ENCODE results near the gene LRIG3. TPM values are rescaled to one million over a fixed set of nuclear protein-coding genes. Genes with fewer than 3 reads are reported as not detected.

LRIG3 gene
- total RNA-seq, 1 donor from 2014 or later = 249 TPM

DNA sequence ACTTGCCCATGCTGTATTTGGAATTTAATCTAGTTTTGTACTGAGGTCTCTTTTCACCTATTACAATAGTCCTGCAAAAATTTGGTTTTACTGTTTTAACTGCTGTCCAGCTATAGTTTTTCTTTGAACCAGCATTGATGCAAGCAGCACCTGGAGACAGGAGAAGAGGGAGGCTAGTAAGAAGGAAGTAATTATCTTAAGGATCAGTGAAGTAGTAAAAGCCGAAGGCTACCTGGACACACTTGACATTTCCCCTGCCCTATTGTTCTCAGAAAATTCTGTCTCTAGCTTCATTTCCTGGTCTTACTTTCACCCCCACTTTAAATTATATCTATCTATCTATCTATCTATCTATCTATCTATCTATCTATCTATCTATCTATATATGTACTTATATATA, 43.5 kb upstream of the LRIG3 start:
- Mint-ChIP-seq H3K27me3 (ENCODE audit: unreplicated experiment) (no peaks in the 10 kb centered on the region), H3K4me1 (ENCODE audit: unreplicated experiment) (peaks cover 18% of the 10 kb centered on the region), H3K27ac (ENCODE audit: unreplicated experiment) (no peak overlapping the region), H3K4me3 (ENCODE audit: unreplicated experiment) (no peak overlapping the region), H3K9me3 (ENCODE audit: unreplicated experiment) (peaks cover 6% of the 10 kb centered on the region), H3K36me3 (ENCODE audit: unreplicated experiment) (no peaks in the 10 kb centered on the region)
- TF ChIP-seq, protein P1, sequence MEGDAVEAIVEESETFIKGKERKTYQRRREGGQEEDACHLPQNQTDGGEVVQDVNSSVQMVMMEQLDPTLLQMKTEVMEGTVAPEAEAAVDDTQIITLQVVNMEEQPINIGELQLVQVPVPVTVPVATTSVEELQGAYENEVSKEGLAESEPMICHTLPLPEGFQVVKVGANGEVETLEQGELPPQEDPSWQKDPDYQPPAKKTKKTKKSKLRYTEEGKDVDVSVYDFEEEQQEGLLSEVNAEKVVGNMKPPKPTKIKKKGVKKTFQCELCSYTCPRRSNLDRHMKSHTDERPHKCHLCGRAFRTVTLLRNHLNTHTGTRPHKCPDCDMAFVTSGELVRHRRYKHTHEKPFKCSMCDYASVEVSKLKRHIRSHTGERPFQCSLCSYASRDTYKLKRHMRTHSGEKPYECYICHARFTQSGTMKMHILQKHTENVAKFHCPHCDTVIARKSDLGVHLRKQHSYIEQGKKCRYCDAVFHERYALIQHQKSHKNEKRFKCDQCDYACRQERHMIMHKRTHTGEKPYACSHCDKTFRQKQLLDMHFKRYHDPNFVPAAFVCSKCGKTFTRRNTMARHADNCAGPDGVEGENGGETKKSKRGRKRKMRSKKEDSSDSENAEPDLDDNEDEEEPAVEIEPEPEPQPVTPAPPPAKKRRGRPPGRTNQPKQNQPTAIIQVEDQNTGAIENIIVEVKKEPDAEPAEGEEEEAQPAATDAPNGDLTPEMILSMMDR (IDR thresholded peaks at IDR 0.05) = no peak
- DNase-seq (ENCODE audit: extremely low spot score, unreplicated experiment) = no peak

DNA sequence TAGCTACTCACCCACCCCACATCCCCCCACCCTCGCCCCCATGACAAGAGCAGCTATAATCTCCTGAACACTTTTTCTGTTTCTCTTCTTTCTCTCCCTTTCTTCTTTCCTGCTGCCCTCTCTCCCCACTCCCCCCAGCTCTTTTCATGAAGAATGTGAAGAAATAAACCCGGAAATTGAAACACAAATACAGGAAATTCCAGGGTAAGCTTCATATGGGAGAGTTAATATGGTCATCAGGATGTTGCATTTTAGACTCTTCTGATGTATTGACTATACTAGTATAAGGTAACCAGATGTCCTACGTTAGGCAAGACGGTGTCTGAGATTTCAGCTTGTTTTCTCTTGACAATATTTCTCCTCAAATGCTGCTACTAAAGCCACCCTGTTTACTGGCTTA, 41.6 kb upstream of the LRIG3 start:
- H3K9me3 Mint-ChIP-seq (ENCODE audit: unreplicated experiment) = no peaks in the 10 kb centered on the region
- no peaks in the 10 kb centered on the region for H3K36me3 Mint-ChIP-seq (ENCODE audit: unreplicated experiment)
- H3K27me3 Mint-ChIP-seq (ENCODE audit: unreplicated experiment) = no peaks in the 10 kb centered on the region
- no peak overlapping the region for H3K4me3 Mint-ChIP-seq (ENCODE audit: unreplicated experiment)
- H3K4me1 Mint-ChIP-seq (ENCODE audit: unreplicated experiment) = peaks cover 15% of the 10 kb centered on the region
- TF ChIP-seq, protein P1 (IDR thresholded peaks at IDR 0.05) = no peak
- H3K27ac Mint-ChIP-seq (ENCODE audit: unreplicated experiment) = no peak overlapping the region
- no peak for DNase-seq (ENCODE audit: extremely low spot score, unreplicated experiment)

DNA sequence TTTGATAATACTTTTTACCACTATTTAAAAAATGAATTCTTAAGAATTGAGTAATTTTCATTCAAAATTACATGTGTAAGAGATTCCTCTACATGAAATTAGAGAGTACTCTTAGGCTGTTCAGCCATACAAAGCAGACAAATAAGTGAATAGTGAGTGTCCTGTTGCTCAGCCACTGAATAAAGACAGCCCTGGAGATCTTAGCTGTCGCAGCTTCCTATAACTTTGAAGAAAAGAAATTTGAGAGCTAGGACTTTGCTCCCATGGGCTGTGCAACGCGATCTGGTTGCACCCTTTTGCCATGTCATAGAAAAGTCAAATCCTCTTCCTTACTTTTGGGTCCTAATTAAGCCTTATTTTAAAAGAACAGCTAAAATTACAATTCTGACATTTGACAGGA, 40.9 kb upstream of the LRIG3 start:
- no peak overlapping the region for H3K4me3 Mint-ChIP-seq (ENCODE audit: unreplicated experiment)
- H3K36me3 Mint-ChIP-seq (ENCODE audit: unreplicated experiment) = no peaks in the 10 kb centered on the region
- no peaks in the 10 kb centered on the region for H3K27me3 Mint-ChIP-seq (ENCODE audit: unreplicated experiment)
- TF ChIP-seq, protein P1 (IDR thresholded peaks at IDR 0.05) = no peak
- peaks cover 10% of the 10 kb centered on the region for H3K4me1 Mint-ChIP-seq (ENCODE audit: unreplicated experiment)
- no peaks in the 10 kb centered on the region for H3K9me3 Mint-ChIP-seq (ENCODE audit: unreplicated experiment)
- no peak overlapping the region for H3K27ac Mint-ChIP-seq (ENCODE audit: unreplicated experiment)
- DNase-seq (ENCODE audit: extremely low spot score, unreplicated experiment) = no peak

DNA sequence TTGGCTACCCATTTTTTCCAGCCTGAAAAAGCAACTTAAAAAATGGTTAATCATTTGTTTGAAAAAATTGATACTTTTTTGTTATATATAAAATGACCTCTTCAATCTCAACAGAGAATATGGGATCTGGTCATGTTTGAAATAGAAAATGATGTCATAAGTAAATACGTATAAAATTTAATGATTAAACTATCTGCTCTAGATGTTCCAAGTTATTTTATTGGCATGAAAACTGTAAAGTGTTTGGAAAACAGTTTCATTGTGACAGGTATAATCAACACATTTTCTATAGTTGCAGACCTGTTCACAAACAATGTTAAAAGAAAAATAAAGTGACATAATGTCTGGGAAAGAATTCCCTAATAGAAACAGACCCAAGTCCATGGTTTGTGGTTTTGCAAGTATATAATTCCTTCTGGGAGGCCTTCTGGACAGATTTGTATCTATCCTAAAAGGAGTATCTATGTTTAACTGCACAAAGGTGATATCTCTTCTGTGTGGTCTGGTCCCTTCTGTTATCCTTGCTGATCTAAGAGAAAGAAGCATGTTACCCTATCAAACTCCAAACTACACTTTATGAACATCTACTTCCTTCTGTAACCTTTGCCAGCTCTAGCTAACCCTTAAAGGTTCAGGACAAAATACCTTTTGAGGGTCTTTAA, 39.5 kb upstream of the LRIG3 start:
- H3K27me3 Mint-ChIP-seq (ENCODE audit: unreplicated experiment) = no peaks in the 10 kb centered on the region

DNA sequence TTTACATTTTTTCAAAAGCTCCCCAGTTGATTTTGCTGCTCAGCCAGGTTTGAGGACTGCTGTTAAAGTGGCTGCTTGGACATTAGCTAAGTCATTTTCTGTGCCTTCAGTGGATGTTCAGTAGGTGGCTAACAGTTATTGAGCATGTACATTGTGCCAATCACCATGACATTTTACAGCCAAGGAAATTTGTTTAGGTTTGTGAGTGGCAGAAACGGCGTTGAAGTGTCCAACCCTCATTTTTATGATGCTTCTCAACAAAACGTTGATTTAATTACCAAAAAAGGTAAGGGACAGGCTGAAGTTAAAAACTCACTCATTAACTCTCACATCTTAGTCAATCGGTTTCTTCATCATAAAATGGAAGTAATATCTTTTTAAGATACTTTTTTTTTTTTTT, 37.0 kb upstream of the LRIG3 start:
- H3K4me3 Mint-ChIP-seq (ENCODE audit: unreplicated experiment) = no peak overlapping the region
- H3K36me3 Mint-ChIP-seq (ENCODE audit: unreplicated experiment) = no peaks in the 10 kb centered on the region
- peaks cover 10% of the 10 kb centered on the region for H3K4me1 Mint-ChIP-seq (ENCODE audit: unreplicated experiment)
- H3K9me3 Mint-ChIP-seq (ENCODE audit: unreplicated experiment) = no peaks in the 10 kb centered on the region
- H3K27ac Mint-ChIP-seq (ENCODE audit: unreplicated experiment) = no peak overlapping the region
- TF ChIP-seq, protein P1 (IDR thresholded peaks at IDR 0.05) = no peak
- no peaks in the 10 kb centered on the region for H3K27me3 Mint-ChIP-seq (ENCODE audit: unreplicated experiment)
- DNase-seq (ENCODE audit: extremely low spot score, unreplicated experiment) = no peak

More for the DNA sequence above, 39.5 kb upstream of the LRIG3 start:
- Mint-ChIP-seq H3K9me3 (ENCODE audit: unreplicated experiment) (no peaks in the 10 kb centered on the region), H3K27ac (ENCODE audit: unreplicated experiment) (no peak overlapping the region), H3K36me3 (ENCODE audit: unreplicated experiment) (no peaks in the 10 kb centered on the region), H3K4me3 (ENCODE audit: unreplicated experiment) (no peak overlapping the region), H3K4me1 (ENCODE audit: unreplicated experiment) (peaks cover 10% of the 10 kb centered on the region)
- TF ChIP-seq, protein P1 (IDR thresholded peaks at IDR 0.05) = no peak
- DNase-seq (ENCODE audit: extremely low spot score, unreplicated experiment) = no peak
